Kidney epithelial cell (primary cell): Measurements from ENCODE around the gene MRPL33. TPM values are rescaled to one million over a fixed set of nuclear protein-coding genes. Genes with fewer than 3 reads are reported as not detected.

ENCODE experiments used
- DNase-seq: peaks from one replicate; pipeline ENCODE4 v3.0.0-alpha.2; 2010; ENCODE audit warnings: low read depth
- H3K27me3 ChIP-seq: 2 replicates; pipeline ENCODE4 v1.6.0; 2011; ENCODE audit warnings: low read length; ENCODE audit not compliant: control insufficient read depth, insufficient read depth
- H3K36me3 ChIP-seq: 2 replicates; pipeline ENCODE4 v1.5.1; 2011; ENCODE audit warnings: low read length; ENCODE audit not compliant: control insufficient read depth, insufficient read depth
- H3K4me3 ChIP-seq: 2 replicates; pipeline ENCODE4 v1.5.1; 2011; ENCODE audit warnings: low read depth, mild to moderate bottlenecking, control low read depth, low read length
- CTCF ChIP-seq: IDR thresholded peaks from 2 replicates; pipeline ENCODE4 v1.5.1; 2011; ENCODE audit warnings: mild to moderate bottlenecking, moderate library complexity, low read length, control low read depth, inconsistent platforms; ENCODE audit not compliant: insufficient read depth, poor library complexity, severe bottlenecking
- total RNA-seq: library from RNA; depleted of rRNA; stranded (reverse); fragments of >200 nt; gene quantifications from 2 replicates; pipeline ENCODE4 v1.2.3, GENCODE V29; 2015

The MRPL33 gene
- total RNA-seq, 1 donor from 2014 or later, result 121 TPM

DNA sequence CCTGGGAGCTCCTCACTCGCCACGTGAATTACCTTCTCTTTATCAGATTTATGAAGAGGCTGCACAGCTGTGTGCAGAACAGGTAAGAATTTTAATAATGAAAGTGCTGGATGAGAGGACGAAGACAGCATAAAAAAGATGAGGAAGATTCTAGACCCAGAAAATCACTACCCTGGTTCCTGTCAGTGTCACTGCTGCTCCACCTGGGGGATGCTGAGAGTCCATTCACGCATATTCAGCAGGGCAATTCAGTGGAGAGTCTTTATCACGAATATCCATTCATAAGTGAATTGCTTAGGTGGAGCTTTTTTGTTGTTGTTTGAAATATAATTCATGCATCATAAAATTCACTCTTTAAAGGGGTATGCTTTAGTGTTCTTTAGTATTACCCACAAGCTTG lies 52.0 kb downstream of the MRPL33 start:
- peaks cover 2% of the 10 kb centered on the region for H3K36me3 ChIP-seq
- H3K27me3 ChIP-seq, result no peaks in the 10 kb centered on the region
- no peak for DNase-seq
- TF ChIP-seq CTCF, result no peak
- no peak overlapping the region for H3K4me3 ChIP-seq

- no peaks in the 10 kb centered on the region for H3K27me3 ChIP-seq
- no peak for TF ChIP-seq CTCF
- peaks cover 2% of the 10 kb centered on the region for H3K36me3 ChIP-seq
- H3K4me3 ChIP-seq, result no peak overlapping the region
- no peak for DNase-seq
Measured at GRCh38 chr2:27824401-27824800, 52.9 kb downstream of the MRPL33 start.

- no peaks in the 10 kb centered on the region for H3K27me3 ChIP-seq
- no peak for TF ChIP-seq CTCF
Measured at GRCh38 chr2:27828305-27828704, 56.8 kb downstream of the MRPL33 start.

More at GRCh38 chr2:27828305-27828704, 56.8 kb downstream of the MRPL33 start:
- Histone ChIP-seq H3K36me3 (peaks cover 3% of the 10 kb centered on the region), H3K4me3 (no peak overlapping the region)
- no peak for DNase-seq

Other genes starting within 250 kb of the MRPL33 start
- 34.5 and 55.9 TPM in 2 replicates for gene ZNF512, start 188.7 kb upstream of the MRPL33 start, total RNA-seq
- 1.5 and 3.6 TPM in 2 replicates for gene CCDC121, start 142.7 kb upstream of the MRPL33 start, total RNA-seq
- gene GPN1, start 142.7 kb upstream of the MRPL33 start, total RNA-seq, result 55.2 and 58.3 TPM in 2 replicates
- gene SUPT7L, start 108.1 kb upstream of the MRPL33 start, total RNA-seq, result 25.6 and 36.3 TPM in 2 replicates
- gene SLC4A1AP, start 107.8 kb upstream of the MRPL33 start, total RNA-seq, result 25.0 and 26.4 TPM in 2 replicates
- 1.8 and 4.2 TPM in 2 replicates for gene RBKS, start 118.7 kb downstream of the MRPL33 start, total RNA-seq
- 35.3 and 46.3 TPM in 2 replicates for gene BABAM2, start 119.0 kb downstream of the MRPL33 start, total RNA-seq